NB4 (cell line): Measurements from ENCODE around the gene MYH10.

Experiments used
- CTCF ChIP-seq: IDR thresholded peaks from one replicate; pipeline ENCODE4 v1.5.1; 2012; ENCODE audit warnings: low read depth, low read length
- MYC ChIP-seq: IDR thresholded peaks from 2 replicates; pipeline ENCODE4 v1.6.1; 2011; ENCODE audit warnings: low read depth, low read length
- POLR2A ChIP-seq: IDR thresholded peaks from 2 replicates; pipeline ENCODE4 v1.6.1; 2011; ENCODE audit warnings: mild to moderate bottlenecking; ENCODE audit not compliant: insufficient read length; ENCODE audit errors: extremely low read depth
- TF ChIP-seq, protein P1 (sequence below): IDR thresholded peaks from 2 replicates; pipeline ENCODE4 v1.6.1; 2011; ENCODE audit warnings: low read depth, low read length

- TF ChIP-seq CTCF, result no peak
- TF ChIP-seq POLR2A, result no peak
- TF ChIP-seq, protein P1, sequence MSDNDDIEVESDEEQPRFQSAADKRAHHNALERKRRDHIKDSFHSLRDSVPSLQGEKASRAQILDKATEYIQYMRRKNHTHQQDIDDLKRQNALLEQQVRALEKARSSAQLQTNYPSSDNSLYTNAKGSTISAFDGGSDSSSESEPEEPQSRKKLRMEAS, result no peak
- no peak for TF ChIP-seq MYC
These were observed 165.6 kb downstream of the MYH10 start for GRCh38 chr17:8464941-8465340.
